Keratinocyte (primary cell): Measurements from ENCODE around the gene CCR7.

Experiments
- CTCF ChIP-seq, 3 experiments: IDR thresholded peaks in 1 of 3; conservative IDR thresholded peaks in 1 of 3; optimal IDR thresholded peaks in 1 of 3; 2 replicates in 2 of 3; 3 replicates in 1 of 3; pipeline versions ENCODE3 to v1.5.1; 2011; ENCODE audit warnings: low read length in 3 of 3, mild to moderate bottlenecking in 3 of 3, moderate library complexity in 2 of 3, control low read depth in 1 of 3, inconsistent platforms in 1 of 3; ENCODE audit not compliant: insufficient read depth in 2 of 3; ENCODE audit errors: extremely low read depth in 1 of 3
- EZH2 ChIP-seq: IDR thresholded peaks from one replicate; pipeline ENCODE4 v1.6.1; 2012; ENCODE audit warnings: inconsistent platforms, mild to moderate bottlenecking, low read length, moderate library complexity

- TF ChIP-seq CTCF (optimal IDR thresholded peaks at IDR 0.05 in 1 of 3, IDR thresholded peaks at IDR 0.05 in 1 of 3, conservative IDR thresholded peaks at IDR 0.05 in 1 of 3; ENCODE audit: extremely low read depth in 1 of 3, insufficient read depth in 2 of 3, low read length in 3 of 3) (no peak), EZH2 (no peak)
Observed at GRCh38 chr17:40517981-40518380, 47.3 kb downstream of the CCR7 start.
